Measurements from ENCODE around the gene PCP2. TPM values are rescaled to one million over a fixed set of nuclear protein-coding genes. Genes with fewer than 3 reads are reported as not detected.
"Not testable (repeated sequence)": the region's sequence is repeated elsewhere in the genome, so short reads cannot be mapped to it uniquely, and the experiment has no call there.

PCP2 gene
- total RNA-seq, 1 donor = not detected

DNA sequence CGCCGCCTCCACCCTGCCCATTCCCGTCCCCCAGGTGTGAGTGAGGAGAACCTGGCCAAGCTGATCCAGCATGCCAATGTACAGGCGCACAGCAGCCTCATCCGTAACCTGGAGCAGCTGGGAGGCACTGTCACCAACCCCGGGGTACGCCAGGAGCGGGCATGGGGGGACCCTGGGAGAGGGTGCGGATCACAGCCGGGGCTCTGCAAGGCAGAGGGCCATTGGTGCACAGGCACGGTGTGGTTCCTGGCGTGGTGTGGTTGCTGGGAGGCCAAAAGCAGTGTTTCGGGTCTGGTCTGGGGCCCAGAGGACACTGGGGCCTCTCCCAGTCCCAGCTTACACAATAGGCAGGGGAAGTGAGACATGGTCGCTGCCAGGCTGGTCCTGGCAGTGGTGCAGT is 11.6 kb upstream of the PCP2 start:
- Histone ChIP-seq H4K20me1 (ENCODE audit: insufficient read depth, low read length) (no peaks in the 10 kb centered on the region), H3K36me3 (ENCODE audit: insufficient read depth, low read length) (no peaks in the 10 kb centered on the region), H3K27ac (ENCODE audit: low read depth, low read length) (no peak overlapping the region), H3K27me3 (ENCODE audit: insufficient read depth, low read length) (no peaks in the 10 kb centered on the region), H3K9me3 (ENCODE audit: low read depth, low read length) (no peaks in the 10 kb centered on the region), H2AFZ (ENCODE audit: low read length) (no peak overlapping the region), H3K4me2 (ENCODE audit: insufficient read depth, low read length) (no peak overlapping the region), H3K4me1 (ENCODE audit: insufficient read depth, low read length) (no peaks in the 10 kb centered on the region), H3K4me3 (ENCODE audit: insufficient read depth, low read length) (no peak overlapping the region), H3K79me2 (ENCODE audit: insufficient read depth, low read length) (no peaks in the 10 kb centered on the region)
- TF ChIP-seq, protein P1, sequence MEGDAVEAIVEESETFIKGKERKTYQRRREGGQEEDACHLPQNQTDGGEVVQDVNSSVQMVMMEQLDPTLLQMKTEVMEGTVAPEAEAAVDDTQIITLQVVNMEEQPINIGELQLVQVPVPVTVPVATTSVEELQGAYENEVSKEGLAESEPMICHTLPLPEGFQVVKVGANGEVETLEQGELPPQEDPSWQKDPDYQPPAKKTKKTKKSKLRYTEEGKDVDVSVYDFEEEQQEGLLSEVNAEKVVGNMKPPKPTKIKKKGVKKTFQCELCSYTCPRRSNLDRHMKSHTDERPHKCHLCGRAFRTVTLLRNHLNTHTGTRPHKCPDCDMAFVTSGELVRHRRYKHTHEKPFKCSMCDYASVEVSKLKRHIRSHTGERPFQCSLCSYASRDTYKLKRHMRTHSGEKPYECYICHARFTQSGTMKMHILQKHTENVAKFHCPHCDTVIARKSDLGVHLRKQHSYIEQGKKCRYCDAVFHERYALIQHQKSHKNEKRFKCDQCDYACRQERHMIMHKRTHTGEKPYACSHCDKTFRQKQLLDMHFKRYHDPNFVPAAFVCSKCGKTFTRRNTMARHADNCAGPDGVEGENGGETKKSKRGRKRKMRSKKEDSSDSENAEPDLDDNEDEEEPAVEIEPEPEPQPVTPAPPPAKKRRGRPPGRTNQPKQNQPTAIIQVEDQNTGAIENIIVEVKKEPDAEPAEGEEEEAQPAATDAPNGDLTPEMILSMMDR (IDR thresholded peaks at IDR 0.05; ENCODE audit: extremely low read depth, low read depth, low read length) = no peak
- peak; percentile 80 for DNase-seq (ENCODE audit: insufficient read length, low spot score, missing footprints)

GRCh38 chr19:7644550-7644877 is 11.0 kb upstream of the PCP2 start:
- H2AFZ ChIP-seq (ENCODE audit: low read length) = no peak overlapping the region
- no peaks in the 10 kb centered on the region for H3K36me3 ChIP-seq (ENCODE audit: insufficient read depth, low read length)
- no peaks in the 10 kb centered on the region for H4K20me1 ChIP-seq (ENCODE audit: insufficient read depth, low read length)
- no peaks in the 10 kb centered on the region for H3K9me3 ChIP-seq (ENCODE audit: low read depth, low read length)
- no peaks in the 10 kb centered on the region for H3K4me1 ChIP-seq (ENCODE audit: insufficient read depth, low read length)
- TF ChIP-seq, protein P1 (IDR thresholded peaks at IDR 0.05; ENCODE audit: extremely low read depth, low read depth, low read length) = no peak
- no peak overlapping the region for H3K4me2 ChIP-seq (ENCODE audit: insufficient read depth, low read length)
- no peaks in the 10 kb centered on the region for H3K27me3 ChIP-seq (ENCODE audit: insufficient read depth, low read length)
- H3K27ac ChIP-seq (ENCODE audit: low read depth, low read length) = no peak overlapping the region
- H3K79me2 ChIP-seq (ENCODE audit: insufficient read depth, low read length) = no peaks in the 10 kb centered on the region
- H3K4me3 ChIP-seq (ENCODE audit: insufficient read depth, low read length) = no peak overlapping the region
- peak; percentile 79 for DNase-seq (ENCODE audit: insufficient read length, low spot score, missing footprints)

- peak; percentile 66 for DNase-seq (ENCODE audit: insufficient read length, low spot score, missing footprints)
- H2AFZ ChIP-seq (ENCODE audit: low read length); H3K4me1 ChIP-seq (ENCODE audit: insufficient read depth, low read length); H3K4me2 ChIP-seq (ENCODE audit: insufficient read depth, low read length); H3K9me3 ChIP-seq (ENCODE audit: low read depth, low read length); H3K27ac ChIP-seq (ENCODE audit: low read depth, low read length); H4K20me1 ChIP-seq (ENCODE audit: insufficient read depth, low read length); H3K4me3 ChIP-seq (ENCODE audit: insufficient read depth, low read length); H3K27me3 ChIP-seq (ENCODE audit: insufficient read depth, low read length); H3K36me3 ChIP-seq (ENCODE audit: insufficient read depth, low read length); H3K79me2 ChIP-seq (ENCODE audit: insufficient read depth, low read length): not testable (repeated sequence)
Observed at GRCh38 chr19:7643629-7644549, 10.4 kb upstream of the PCP2 start.

- no peak overlapping the region for H3K4me3 ChIP-seq (ENCODE audit: insufficient read depth, low read length)
- H3K79me2 ChIP-seq (ENCODE audit: insufficient read depth, low read length) = no peaks in the 10 kb centered on the region
- no peak overlapping the region for H2AFZ ChIP-seq (ENCODE audit: low read length)
- H3K9me3 ChIP-seq (ENCODE audit: low read depth, low read length) = no peaks in the 10 kb centered on the region
- H4K20me1 ChIP-seq (ENCODE audit: insufficient read depth, low read length) = no peaks in the 10 kb centered on the region
- H3K27me3 ChIP-seq (ENCODE audit: insufficient read depth, low read length) = no peaks in the 10 kb centered on the region
- no peaks in the 10 kb centered on the region for H3K36me3 ChIP-seq (ENCODE audit: insufficient read depth, low read length)
- H3K4me1 ChIP-seq (ENCODE audit: insufficient read depth, low read length) = no peaks in the 10 kb centered on the region
- no peak overlapping the region for H3K27ac ChIP-seq (ENCODE audit: low read depth, low read length)
- DNase-seq (ENCODE audit: insufficient read length, low spot score, missing footprints) = peak; percentile 83
- H3K4me2 ChIP-seq (ENCODE audit: insufficient read depth, low read length) = no peak overlapping the region
- TF ChIP-seq, protein P1 (IDR thresholded peaks at IDR 0.05; ENCODE audit: extremely low read depth, low read depth, low read length) = no peak
Observed at GRCh38 chr19:7643031-7643415, 9.5 kb upstream of the PCP2 start.

All from osteoblast (primary cell).